OCI-LY1 (cell line): ENCODE measurements around the gene OLFM3.

ENCODE experiments used
- CTCF ChIP-seq: fragments of 200-600 bp; sonication (generic), shearing (Covaris generic); IDR thresholded peaks from 2 replicates; pipeline ENCODE4 v1.5.1; 2017; ENCODE audit warnings: mild to moderate bottlenecking, antibody characterized with exemption, low read length, moderate library complexity, mixed read lengths
- EZH2 ChIP-seq: fragments of 200-600 bp; sonication (generic), shearing (Covaris generic); IDR thresholded peaks from 2 replicates; pipeline ENCODE4 v1.8.0; 2017; ENCODE audit warnings: borderline replicate concordance, mixed run types, mild to moderate bottlenecking, antibody characterized with exemption, low read length, moderate library complexity, mixed read lengths

DNA sequence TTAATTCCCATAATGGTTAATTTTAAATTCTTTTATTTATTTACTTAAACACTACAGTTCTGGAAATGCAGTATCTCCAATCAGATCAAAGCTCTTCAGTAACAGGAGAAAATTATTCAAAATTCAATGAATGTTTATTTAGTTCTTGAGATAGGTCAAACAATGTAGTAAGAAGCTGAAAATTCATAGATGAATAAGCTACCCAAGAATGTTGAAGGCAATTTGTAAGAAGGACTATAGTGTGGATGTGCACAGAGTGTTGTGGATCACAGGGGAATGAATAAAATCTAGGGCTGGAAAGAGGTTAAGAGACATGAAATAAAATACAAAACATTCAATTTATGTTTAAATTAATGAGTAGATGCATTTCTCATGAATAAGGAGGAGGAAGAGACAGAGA, 72.0 kb downstream of the OLFM3 start:
- TF ChIP-seq CTCF (no peak), EZH2 (no peak)
